MM.1S (cell line): ENCODE measurements around the gene ARID2.

Experiments used
- DNase-seq: peaks from one replicate; pipeline ENCODE4 v3.0.0-alpha.2; 2015
- H2AFZ ChIP-seq: fragments of 300-600 bp; sonication (generic); 2 replicates; pipeline ENCODE4 v1.6.0; 2016; ENCODE audit warnings: antibody characterized with exemption, low read length
- H3F3A ChIP-seq: fragments of 300-600 bp; sonication (generic); 2 replicates; pipeline ENCODE4 v1.6.1; 2016; ENCODE audit warnings: mild to moderate bottlenecking, antibody characterized with exemption, low read length, moderate library complexity, mixed read lengths; ENCODE audit not compliant: insufficient read depth
- H3K27ac ChIP-seq: fragments of 300-600 bp; sonication (generic); 2 replicates; pipeline ENCODE4 v1.5.1; 2016; ENCODE audit warnings: mild to moderate bottlenecking, low read length
- H3K27me3 ChIP-seq: fragments of 300-600 bp; sonication (generic); replicated peaks from 2 replicates; pipeline ENCODE4 v1.6.0; 2016; ENCODE audit warnings: low read length; ENCODE audit not compliant: insufficient read depth
- H3K36me3 ChIP-seq: fragments of 300-600 bp; sonication (generic); replicated peaks from 2 replicates; pipeline ENCODE4 v1.6.1; 2016; ENCODE audit warnings: mild to moderate bottlenecking, low read length, mixed read lengths; ENCODE audit not compliant: insufficient read depth
- H3K4me1 ChIP-seq: fragments of 300-600 bp; sonication (generic); 2 replicates; pipeline ENCODE4 v1.6.1; 2016; ENCODE audit warnings: low read length, mixed read lengths
- H3K4me2 ChIP-seq: fragments of 300-600 bp; sonication (generic); 2 replicates; pipeline ENCODE4 v1.6.0; 2016; ENCODE audit warnings: low read depth, low read length
- H3K4me3 ChIP-seq: fragments of 300-600 bp; sonication (generic); 2 replicates; pipeline ENCODE4 v1.5.1; 2016; ENCODE audit warnings: low read length, mixed read lengths
- H3K79me2 ChIP-seq: fragments of 300-600 bp; sonication (generic); 2 replicates; pipeline ENCODE4 v1.6.1; 2016; ENCODE audit warnings: mixed run types, low read length, mixed read lengths
- H3K9ac ChIP-seq: fragments of 300-600 bp; sonication (generic); 2 replicates; pipeline ENCODE4 v1.6.1; 2016; ENCODE audit warnings: low read length, mixed read lengths
- H3K9me2 ChIP-seq: fragments of 300-600 bp; sonication (generic); replicated peaks from 2 replicates; pipeline ENCODE4 v1.6.1; 2016; ENCODE audit warnings: mild to moderate bottlenecking, low read length, mixed read lengths; ENCODE audit not compliant: insufficient read depth
- H3K9me3 ChIP-seq: fragments of 300-600 bp; sonication (generic); replicated peaks from 2 replicates; pipeline ENCODE4 v1.6.1; 2016; ENCODE audit warnings: mild to moderate bottlenecking, low read length, mixed read lengths; ENCODE audit not compliant: insufficient read depth
- H4K20me1 ChIP-seq: fragments of 300-600 bp; sonication (generic); 2 replicates; pipeline ENCODE4 v1.6.1; 2016; ENCODE audit warnings: mild to moderate bottlenecking, low read length, moderate library complexity, mixed read lengths; ENCODE audit not compliant: insufficient read depth
- CTCF ChIP-seq: fragments of 300-600 bp; sonication (generic); IDR thresholded peaks from 2 replicates; pipeline ENCODE4 v1.5.1; 2016; ENCODE audit warnings: antibody characterized with exemption, low read length, mixed read lengths
- EZH2 ChIP-seq: fragments of 300-600 bp; sonication (generic); optimal IDR thresholded peaks from 2 replicates; pipeline ENCODE3; 2017; ENCODE audit warnings: low read depth, mild to moderate bottlenecking, antibody characterized with exemption, low read length, mixed read lengths
- EZH2phosphoT487 ChIP-seq: fragments of 300-600 bp; sonication (generic); IDR thresholded peaks from 2 replicates; pipeline ENCODE4 v1.6.1; 2018; ENCODE audit warnings: antibody characterized with exemption, low read length

Gene ARID2

DNA sequence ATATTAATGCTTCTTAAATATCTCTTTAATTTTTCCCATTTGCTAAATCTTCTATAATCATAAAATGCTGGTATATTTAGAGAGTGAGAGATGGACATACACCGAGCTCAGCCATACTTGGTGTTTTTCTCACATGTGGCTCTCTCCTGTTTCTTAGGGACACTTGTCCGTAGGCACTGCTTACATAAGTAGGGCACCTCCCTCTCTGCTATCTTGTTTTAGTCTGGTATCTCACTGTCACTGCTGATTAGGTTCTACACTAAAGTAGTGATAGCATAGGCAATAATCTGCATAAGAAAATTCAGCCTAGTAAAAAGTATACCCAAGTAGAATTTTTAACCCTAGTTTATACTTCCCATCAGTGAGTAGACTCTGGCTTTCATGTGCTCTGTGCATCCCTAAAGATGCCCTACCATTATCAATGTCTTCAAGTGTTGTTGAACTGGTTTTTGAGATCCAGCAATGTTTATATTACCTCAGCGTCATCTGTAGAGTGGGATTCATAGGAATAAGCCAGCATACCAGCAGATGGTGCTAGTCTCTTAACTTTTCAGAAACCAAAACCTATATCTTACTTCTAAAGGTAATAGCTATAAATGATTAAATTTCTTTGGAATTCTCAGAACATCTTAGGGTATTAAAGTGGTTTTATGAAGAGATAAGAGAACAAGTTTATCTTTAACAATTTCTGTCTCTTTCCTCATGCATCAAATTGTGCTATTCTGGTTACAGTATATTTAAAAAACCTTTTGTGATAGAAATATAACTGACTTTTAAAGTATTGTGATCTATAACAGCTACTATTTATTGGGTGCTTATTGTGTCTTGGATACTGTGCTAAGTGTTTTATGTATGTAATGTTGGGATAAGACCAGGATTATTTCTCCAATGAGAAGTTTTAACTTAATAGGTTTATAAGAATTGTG, 32.9 kb downstream of the ARID2 start:
- Histone ChIP-seq H4K20me1 (peaks cover 47% of the 10 kb centered on the region), H3K36me3 (no peaks in the 10 kb centered on the region), H3K4me2 (no peak overlapping the region), H3K27ac (no peak overlapping the region), H3K9ac (no peak overlapping the region), H2AFZ (no peak overlapping the region), H3K4me3 (no peak overlapping the region), H3K4me1 (no peaks in the 10 kb centered on the region), H3K79me2 (peaks cover 97% of the 10 kb centered on the region), H3K27me3 (no peaks in the 10 kb centered on the region), H3F3A (no peaks in the 10 kb centered on the region; the same call in 1 of the 2 replicates), H3K9me3 (no peaks in the 10 kb centered on the region), H3K9me2 (no peaks in the 10 kb centered on the region)
- no peak for TF ChIP-seq EZH2
- TF ChIP-seq EZH2phosphoT487, result no peak
- peak; percentile 42 for TF ChIP-seq CTCF
- DNase-seq, result peak; percentile 17

- no peak for TF ChIP-seq EZH2phosphoT487
- TF ChIP-seq CTCF, result no peak
- TF ChIP-seq EZH2, result no peak
- no peaks in the 10 kb centered on the region for H3K36me3 ChIP-seq
- DNase-seq, result no peak
Measured at GRCh38 chr12:45763381-45763780, 33.9 kb downstream of the ARID2 start.

GRCh38 chr12:45768194-45768593, 38.7 kb downstream of the ARID2 start:
- no peak overlapping the region for H3K27ac ChIP-seq
- no peak overlapping the region for H2AFZ ChIP-seq
- H3K9me2 ChIP-seq, result no peaks in the 10 kb centered on the region
- H3K9ac ChIP-seq, result no peak overlapping the region
- H3F3A ChIP-seq, result no peaks in the 10 kb centered on the region; the same call in 1 of the 2 replicates
- H4K20me1 ChIP-seq, result peaks cover 9% of the 10 kb centered on the region; the same call in 1 of the 2 replicates
- TF ChIP-seq EZH2, result no peak
- TF ChIP-seq CTCF, result no peak
- no peak for TF ChIP-seq EZH2phosphoT487
- no peaks in the 10 kb centered on the region for H3K27me3 ChIP-seq
- H3K4me1 ChIP-seq, result no peaks in the 10 kb centered on the region
- no peak overlapping the region for H3K4me2 ChIP-seq
- H3K4me3 ChIP-seq, result no peak overlapping the region
- H3K36me3 ChIP-seq, result no peaks in the 10 kb centered on the region
- no peak for DNase-seq
- H3K9me3 ChIP-seq, result no peaks in the 10 kb centered on the region
- H3K79me2 ChIP-seq, result peaks cover 96% of the 10 kb centered on the region

More at GRCh38 chr12:45763381-45763780, 33.9 kb downstream of the ARID2 start:
- H3K4me1 ChIP-seq, result no peaks in the 10 kb centered on the region
- no peaks in the 10 kb centered on the region for H3K9me2 ChIP-seq
- H3K27ac ChIP-seq, result no peak overlapping the region
- peaks cover 97% of the 10 kb centered on the region for H3K79me2 ChIP-seq
- H3K9me3 ChIP-seq, result no peaks in the 10 kb centered on the region
- H3K4me3 ChIP-seq, result no peak overlapping the region
- peaks cover 43% of the 10 kb centered on the region for H4K20me1 ChIP-seq
- no peaks in the 10 kb centered on the region; the same call in 1 of the 2 replicates for H3F3A ChIP-seq
- no peak overlapping the region for H3K9ac ChIP-seq
- H3K27me3 ChIP-seq, result no peaks in the 10 kb centered on the region
- no peak overlapping the region for H3K4me2 ChIP-seq
- H2AFZ ChIP-seq, result no peak overlapping the region
